ENCODE results near the gene TCFL5.

Gene TCFL5

GRCh38 chr20:62889871-62890270 lies 28.2 kb upstream of the TCFL5 start:
- TF ChIP-seq CTCF (IDR thresholded peaks at IDR 0.05; ENCODE audit: insufficient read depth, low read depth, low read length, missing control alignments), result no peak
- H3K4me3 ChIP-seq (ENCODE audit: low read depth, low read length), result no peak overlapping the region
- no peak for DNase-seq (ENCODE audit: low read depth)

- no peak overlapping the region for H3K4me3 ChIP-seq (ENCODE audit: low read depth, low read length)
- DNase-seq (ENCODE audit: low read depth), result no peak
- no peak for TF ChIP-seq CTCF (IDR thresholded peaks at IDR 0.05; ENCODE audit: insufficient read depth, low read depth, low read length, missing control alignments)
These were observed 27.8 kb upstream of the TCFL5 start for GRCh38 chr20:62889411-62889810.

GRCh38 chr20:62888910-62889309 lies 27.3 kb upstream of the TCFL5 start:
- DNase-seq (ENCODE audit: low read depth), result no peak
- TF ChIP-seq CTCF (IDR thresholded peaks at IDR 0.05; ENCODE audit: insufficient read depth, low read depth, low read length, missing control alignments), result no peak
- H3K4me3 ChIP-seq (ENCODE audit: low read depth, low read length), result no peak overlapping the region

GRCh38 chr20:62888406-62888805 lies 26.8 kb upstream of the TCFL5 start:
- H3K4me3 ChIP-seq (ENCODE audit: low read depth, low read length), result no peak overlapping the region
- no peak for TF ChIP-seq CTCF (IDR thresholded peaks at IDR 0.05; ENCODE audit: insufficient read depth, low read depth, low read length, missing control alignments)
- DNase-seq (ENCODE audit: low read depth), result no peak

GRCh38 chr20:62887860-62888239 lies 26.2 kb upstream of the TCFL5 start:
- no peak overlapping the region for H3K4me3 ChIP-seq (ENCODE audit: low read depth, low read length)
- no peak for DNase-seq (ENCODE audit: low read depth)
- TF ChIP-seq CTCF (IDR thresholded peaks at IDR 0.05; ENCODE audit: insufficient read depth, low read depth, low read length, missing control alignments), result no peak

- no peak for DNase-seq (ENCODE audit: low read depth)
- no peak for TF ChIP-seq CTCF (IDR thresholded peaks at IDR 0.05; ENCODE audit: insufficient read depth, low read depth, low read length, missing control alignments)
- no peak overlapping the region for H3K4me3 ChIP-seq (ENCODE audit: low read depth, low read length)
These were observed 25.7 kb upstream of the TCFL5 start for GRCh38 chr20:62887152-62887859.

- H3K4me3 ChIP-seq (ENCODE audit: low read depth, low read length), result no peak overlapping the region
- no peak for TF ChIP-seq CTCF (IDR thresholded peaks at IDR 0.05; ENCODE audit: insufficient read depth, low read depth, low read length, missing control alignments)
- DNase-seq (ENCODE audit: low read depth), result no peak
These were observed 25.1 kb upstream of the TCFL5 start for GRCh38 chr20:62886709-62887058.

All from GM12865 (cell line).